H9 (cell line): ENCODE data around the gene RALGPS2. TPM values are rescaled to one million over a fixed set of nuclear protein-coding genes. Genes with fewer than 3 reads are reported as not detected.

Source experiments
- DNase-seq: peaks from one replicate; pipeline ENCODE4 v3.0.0-alpha.2; 2017
- H2AFZ ChIP-seq: one replicate; pipeline ENCODE4 v1.6.1; 2013; ENCODE audit warnings: mild to moderate bottlenecking, low read length, control low read depth, moderate library complexity
- H2AK5ac ChIP-seq: 2 replicates; pipeline ENCODE4 v1.6.1; 2013; ENCODE audit warnings: low read length, control low read depth, mixed read lengths; ENCODE audit not compliant: insufficient read length
- H2BK120ac ChIP-seq: one replicate; pipeline ENCODE4 v1.6.1; 2013; ENCODE audit warnings: low read depth, mild to moderate bottlenecking, low read length, control low read depth, inconsistent platforms; ENCODE audit not compliant: poor library complexity, severe bottlenecking
- H2BK12ac ChIP-seq: 2 replicates; pipeline ENCODE4 v1.6.1; 2013; ENCODE audit warnings: low read length, control low read depth, mixed read lengths, low read depth; ENCODE audit not compliant: insufficient read length
- H2BK15ac ChIP-seq: 2 replicates; pipeline ENCODE4 v1.6.1; 2013; ENCODE audit warnings: low read depth, low read length, control low read depth
- H2BK20ac ChIP-seq: one replicate; pipeline ENCODE4 v1.6.1; 2013; ENCODE audit warnings: low read depth, mild to moderate bottlenecking, low read length, control low read depth, inconsistent platforms; ENCODE audit not compliant: poor library complexity, severe bottlenecking
- H2BK5ac ChIP-seq: 2 replicates; pipeline ENCODE4 v1.6.1; 2013; ENCODE audit warnings: low read length, control low read depth, mixed read lengths; ENCODE audit not compliant: insufficient read length
- H3K14ac ChIP-seq: 2 replicates; pipeline ENCODE4 v1.6.1; 2013; ENCODE audit warnings: low read length, control low read depth; ENCODE audit not compliant: insufficient read depth
- H3K18ac ChIP-seq: 2 replicates; pipeline ENCODE4 v1.6.1; 2013; ENCODE audit warnings: low read depth, mild to moderate bottlenecking, mixed read lengths, low read length, control low read depth; ENCODE audit not compliant: insufficient read length
- H3K23ac ChIP-seq: 2 replicates; pipeline ENCODE4 v1.6.1; 2013; ENCODE audit warnings: low read length, control low read depth, mixed read lengths, low read depth; ENCODE audit not compliant: insufficient read length
- H3K23me2 ChIP-seq: 2 replicates; pipeline ENCODE4 v1.6.1; 2013; ENCODE audit warnings: low read depth, mild to moderate bottlenecking, mixed read lengths, low read length, control low read depth; ENCODE audit not compliant: insufficient read length, poor library complexity, severe bottlenecking
- H3K27ac ChIP-seq: 2 replicates; pipeline ENCODE4 v1.5.1; 2013; ENCODE audit warnings: low read length, control low read depth, mixed read lengths, low read depth; ENCODE audit not compliant: insufficient read length
- H3K27me3 ChIP-seq: 2 replicates; pipeline ENCODE4 v1.6.1; 2013; ENCODE audit warnings: low read length, control low read depth, inconsistent platforms; ENCODE audit not compliant: insufficient read depth
- H3K4ac ChIP-seq: 2 replicates; pipeline ENCODE4 v1.6.1; 2013; ENCODE audit warnings: low read depth, mild to moderate bottlenecking, control low read depth, inconsistent platforms, low read length, moderate library complexity
- H3K4me1 ChIP-seq: 2 replicates; pipeline ENCODE4 v1.6.1; 2013; ENCODE audit warnings: low read length, control low read depth, inconsistent platforms; ENCODE audit not compliant: insufficient read depth
- H3K4me2 ChIP-seq: 2 replicates; pipeline ENCODE4 v1.6.1; 2013; ENCODE audit warnings: low read length, control low read depth, mixed read lengths; ENCODE audit not compliant: insufficient read length, insufficient read depth
- H3K56ac ChIP-seq: 2 replicates; pipeline ENCODE4 v1.6.1; 2013; ENCODE audit warnings: low read depth, mild to moderate bottlenecking, mixed read lengths, low read length, control low read depth; ENCODE audit not compliant: insufficient read length
- H3K79me1 ChIP-seq: 2 replicates; pipeline ENCODE4 v1.6.1; 2013; ENCODE audit warnings: low read depth, mild to moderate bottlenecking, moderate library complexity, low read length, control low read depth, inconsistent platforms; ENCODE audit not compliant: insufficient read depth, poor library complexity, severe bottlenecking
- H3K79me2 ChIP-seq: 2 replicates; pipeline ENCODE4 v1.6.1; 2013; ENCODE audit warnings: low read length, control low read depth, inconsistent platforms; ENCODE audit not compliant: insufficient read depth
- H3K9ac ChIP-seq: 2 replicates; pipeline ENCODE4 v1.6.1; 2013; ENCODE audit warnings: low read length, control low read depth, mixed read lengths; ENCODE audit not compliant: insufficient read length; ENCODE audit errors: extremely low read depth
- H3K9me3 ChIP-seq: one replicate; pipeline ENCODE4 v1.6.1; 2013; ENCODE audit warnings: low read depth, low read length, inconsistent platforms; ENCODE audit not compliant: control insufficient read depth
- H3T11ph ChIP-seq: one replicate; pipeline ENCODE4 v1.6.1; 2013; ENCODE audit warnings: mild to moderate bottlenecking, low read length, control low read depth, inconsistent platforms
- H4K20me1 ChIP-seq: one replicate; pipeline ENCODE4 v1.6.1; 2013; ENCODE audit not compliant: control insufficient read depth, insufficient read length, insufficient read depth
- H4K5ac ChIP-seq: 2 replicates; pipeline ENCODE4 v1.6.1; 2013; ENCODE audit warnings: low read depth, mild to moderate bottlenecking, mixed read lengths, low read length, control low read depth; ENCODE audit not compliant: insufficient read length
- H4K8ac ChIP-seq: replicated peaks from 2 replicates; pipeline ENCODE4 v1.6.1; 2013; ENCODE audit warnings: low read length, control low read depth, mixed read lengths, low read depth; ENCODE audit not compliant: insufficient read length
- H4K91ac ChIP-seq: 2 replicates; pipeline ENCODE4 v1.6.1; 2013; ENCODE audit warnings: low read depth, mild to moderate bottlenecking, moderate library complexity, mixed read lengths, low read length, control low read depth; ENCODE audit not compliant: insufficient read length
- H3K27ac Mint-ChIP-seq, 3 experiments: 2 replicates in 2 of 3; 3 replicates in 1 of 3; pipeline ENCODE4 v1.8.0; 2020 to 2021; ENCODE audit warnings: mixed read lengths in 3 of 3, mild to moderate bottlenecking in 1 of 3, moderate library complexity in 1 of 3
- H3K27me3 Mint-ChIP-seq: 2 replicates; pipeline ENCODE4 v1.8.0; 2021; ENCODE audit warnings: low read depth, mild to moderate bottlenecking, moderate library complexity, mixed read lengths
- H3K36me3 Mint-ChIP-seq, 3 experiments: 2 replicates in 2 of 3; 3 replicates in 1 of 3; pipeline ENCODE4 v1.8.0; 2020 to 2021; ENCODE audit warnings: low read depth in 3 of 3, mixed read lengths in 3 of 3; ENCODE audit not compliant: insufficient read depth in 1 of 3
- H3K4me1 Mint-ChIP-seq, 2 experiments: 2 replicates each; pipeline ENCODE4 v1.8.0; 2020; ENCODE audit warnings: mixed read lengths in 2 of 2
- H3K4me3 Mint-ChIP-seq, 2 experiments: 2 replicates in 1 of 2; 3 replicates in 1 of 2; pipeline ENCODE4 v1.8.0; 2020 to 2021; ENCODE audit warnings: mild to moderate bottlenecking in 2 of 2, mixed read lengths in 2 of 2, moderate library complexity in 1 of 2
- H3K9me3 Mint-ChIP-seq, 2 experiments: 2 replicates in 1 of 2; 3 replicates in 1 of 2; pipeline ENCODE4 v1.8.0; 2020; ENCODE audit warnings: mild to moderate bottlenecking in 2 of 2, mixed read lengths in 2 of 2, moderate library complexity in 1 of 2
- WGBS: extraction: QIAGEN DNeasy Blood & Tissue Kit; methylation state at CpG from one replicate; pipeline ENCODE4 v1.1.7; 2013; ENCODE audit warnings: missing lambda C conversion rate, low lambda C conversion rate, mixed read lengths; ENCODE audit not compliant: insufficient read length; ENCODE audit errors: extremely low coverage; 5-methylcytosine and 5-hydroxymethylcytosine counted together
- total RNA-seq: library from RNA; stranded (reverse); gene quantifications from 2 replicates; pipeline ENCODE4 v1.2.1, GENCODE V29; 2021
- TF ChIP-seq, protein P1 (sequence below): fragments of 200-600 bp; sonication (generic); conservative IDR thresholded peaks from 3 replicates; pipeline ENCODE4 v1.8.0; 2021; ENCODE audit warnings: antibody characterized with exemption, mild to moderate bottlenecking

RALGPS2 gene
- total RNA-seq, 1 experiment from 2014 or later, result 32.6 TPM

GRCh38 chr1:178682886-178683285 is 42.2 kb upstream of the RALGPS2 start:
- no peak overlapping the region for H3K14ac ChIP-seq
- no CpG with 5 or more reads among the region's 2 CpGs for WGBS
- no peaks in the 10 kb centered on the region for H3K79me1 ChIP-seq
- no peak overlapping the region for H3K27ac ChIP-seq
- TF ChIP-seq, protein P1, sequence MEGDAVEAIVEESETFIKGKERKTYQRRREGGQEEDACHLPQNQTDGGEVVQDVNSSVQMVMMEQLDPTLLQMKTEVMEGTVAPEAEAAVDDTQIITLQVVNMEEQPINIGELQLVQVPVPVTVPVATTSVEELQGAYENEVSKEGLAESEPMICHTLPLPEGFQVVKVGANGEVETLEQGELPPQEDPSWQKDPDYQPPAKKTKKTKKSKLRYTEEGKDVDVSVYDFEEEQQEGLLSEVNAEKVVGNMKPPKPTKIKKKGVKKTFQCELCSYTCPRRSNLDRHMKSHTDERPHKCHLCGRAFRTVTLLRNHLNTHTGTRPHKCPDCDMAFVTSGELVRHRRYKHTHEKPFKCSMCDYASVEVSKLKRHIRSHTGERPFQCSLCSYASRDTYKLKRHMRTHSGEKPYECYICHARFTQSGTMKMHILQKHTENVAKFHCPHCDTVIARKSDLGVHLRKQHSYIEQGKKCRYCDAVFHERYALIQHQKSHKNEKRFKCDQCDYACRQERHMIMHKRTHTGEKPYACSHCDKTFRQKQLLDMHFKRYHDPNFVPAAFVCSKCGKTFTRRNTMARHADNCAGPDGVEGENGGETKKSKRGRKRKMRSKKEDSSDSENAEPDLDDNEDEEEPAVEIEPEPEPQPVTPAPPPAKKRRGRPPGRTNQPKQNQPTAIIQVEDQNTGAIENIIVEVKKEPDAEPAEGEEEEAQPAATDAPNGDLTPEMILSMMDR, result no peak
- no peaks in the 10 kb centered on the region for H3K36me3 Mint-ChIP-seq
- no peak overlapping the region for H2BK20ac ChIP-seq
- no peaks in the 10 kb centered on the region for H3K27me3 ChIP-seq
- DNase-seq, result no peak
- H4K8ac ChIP-seq, result no peak overlapping the region
- H3K79me2 ChIP-seq, result no peaks in the 10 kb centered on the region
- no peak overlapping the region for H3K23ac ChIP-seq
- H3K23me2 ChIP-seq, result no peaks in the 10 kb centered on the region
- no peak overlapping the region for H2AK5ac ChIP-seq
- H2AFZ ChIP-seq, result no peak overlapping the region
- H4K20me1 ChIP-seq, result no peaks in the 10 kb centered on the region
- no peak overlapping the region for H3K4me2 ChIP-seq
- no peak overlapping the region for H3K9ac ChIP-seq
- no peak overlapping the region for H3K18ac ChIP-seq
- no peak overlapping the region for H2BK15ac ChIP-seq
- no peaks in the 10 kb centered on the region; the same call in 1 of the 2 replicates for H3K27me3 Mint-ChIP-seq
- H2BK12ac ChIP-seq, result no peak overlapping the region
- H4K91ac ChIP-seq, result no peak overlapping the region
- H4K5ac ChIP-seq, result no peak overlapping the region
- no peaks in the 10 kb centered on the region for H3K4me1 Mint-ChIP-seq
- no peaks in the 10 kb centered on the region for H3K9me3 Mint-ChIP-seq
- H3K56ac ChIP-seq, result no peak overlapping the region
- no peak overlapping the region for H3T11ph ChIP-seq
- H3K27ac Mint-ChIP-seq, result no peak overlapping the region
- no peak overlapping the region for H2BK120ac ChIP-seq
- H3K9me3 ChIP-seq, result no peaks in the 10 kb centered on the region
- no peak overlapping the region for H2BK5ac ChIP-seq
- no peaks in the 10 kb centered on the region for H3K4me1 ChIP-seq
- H3K4ac ChIP-seq, result no peak overlapping the region
- no peak overlapping the region for H3K4me3 Mint-ChIP-seq
